Panc1 (cell line): ENCODE measurements around the gene CSRP3. TPM values are rescaled to one million over a fixed set of nuclear protein-coding genes. Genes with fewer than 3 reads are reported as not detected.

ENCODE experiments used
- ATAC-seq: fragments of 200-7000 bp; cut with Tn5 transposase; 2 replicates; pipeline ENCODE4 v1.9.1; 2020; ENCODE audit warnings: mild to moderate bottlenecking, moderate library complexity
- BruUV-seq: library from RNA; stranded (reverse); fragments of 400-500 nt; replicated peaks from 2 replicates; lab custom pipeline; 2021; lab: Mats Ljungman, UMichigan
- CTCF ChIA-PET: fragments of 300-600 bp; sonication (Branson Sonifier 250); formaldehyde crosslinking; loops from one replicate; lab custom pipeline; 2022; ENCODE audit warnings: antibody characterized with exemption; lab: Charles Lee
- POLR2A ChIA-PET: fragments of 300-600 bp; sonication (Branson Sonifier 250); formaldehyde crosslinking; loops from one replicate; lab custom pipeline; 2022; ENCODE audit warnings: antibody characterized with exemption; lab: Charles Lee
- DNase-seq: peaks from one replicate; pipeline ENCODE4 v3.0.0-alpha.2; 2010; ENCODE audit warnings: low read depth, low spot score
- H3K27ac ChIP-seq: 2 replicates; pipeline ENCODE4 v1.5.1; 2011; ENCODE audit warnings: mild to moderate bottlenecking, low read length, inconsistent platforms
- H3K27me3 ChIP-seq: fragments of 200-500 bp; sonication (Bioruptor generic); 2 replicates; pipeline ENCODE4 v1.6.0; 2014; ENCODE audit warnings: low read length, inconsistent platforms; ENCODE audit not compliant: control insufficient read depth, insufficient read depth
- H3K36me3 ChIP-seq: fragments of 200-500 bp; sonication (Bioruptor generic); 2 replicates; pipeline ENCODE4 v1.5.1; 2014; ENCODE audit warnings: inconsistent platforms, mild to moderate bottlenecking, low read length, moderate library complexity; ENCODE audit not compliant: control insufficient read depth, insufficient read depth
- H3K4me1 ChIP-seq: 2 replicates; pipeline ENCODE4 v1.5.1; 2011; ENCODE audit warnings: inconsistent platforms, mild to moderate bottlenecking, low read length, moderate library complexity; ENCODE audit not compliant: control insufficient read depth, insufficient read depth
- H3K4me3 ChIP-seq, 2 experiments: 2 replicates each; pipeline ENCODE4 v1.5.1; 2011 to 2012; ENCODE audit warnings: low read depth in 2 of 2, low read length in 2 of 2, mild to moderate bottlenecking in 2 of 2, inconsistent platforms in 1 of 2, moderate library complexity in 1 of 2
- H3K9me3 ChIP-seq: fragments of 200-500 bp; sonication (Bioruptor generic); 2 replicates; pipeline ENCODE4 v1.5.1; 2014; ENCODE audit warnings: low read depth, mild to moderate bottlenecking, inconsistent platforms, low read length, moderate library complexity; ENCODE audit not compliant: control insufficient read depth, insufficient read depth
- POLR2AphosphoS5 ChIP-seq: IDR thresholded peaks from 2 replicates; pipeline ENCODE4 v1.6.1; 2012; ENCODE audit warnings: mild to moderate bottlenecking, low read depth, low read length, moderate library complexity
- SIN3A ChIP-seq: IDR thresholded peaks from 2 replicates; pipeline ENCODE4 v1.6.1; 2012; ENCODE audit warnings: low read depth, mild to moderate bottlenecking, low read length, moderate library complexity, borderline replicate concordance; ENCODE audit not compliant: insufficient read depth
- TCF7L2 ChIP-seq: IDR thresholded peaks from 2 replicates; pipeline ENCODE4 v1.6.1; 2011; ENCODE audit warnings: mild to moderate bottlenecking, low read depth, low read length, inconsistent platforms
- in situ Hi-C: cut with HindIII; loops from 2 replicates; pipeline ENCODE4 v1.10.0; 2016; ENCODE audit warnings: low sequenced_read_pairs, low pct_unique_long_range_greater_than_20kb
- intact Hi-C: fragments of 100-400 bp; cut with micrococcal nuclease; formaldehyde crosslinking; loops from one replicate; pipeline ENCODE4 v1.10.0; 2022; ENCODE audit not compliant: unreplicated experiment
- total RNA-seq: library from RNA; stranded (reverse); gene quantifications from one replicate; pipeline ENCODE4 v1.2.1, GENCODE V29; 2021; ENCODE audit not compliant: unreplicated experiment
- TF ChIP-seq, protein P1 (sequence below), 2 experiments: IDR thresholded peaks; 2 replicates each; pipeline ENCODE4 v1.6.1; 2011 to 2012; ENCODE audit warnings: low read depth in 2 of 2, control low read depth in 1 of 2, low read length in 1 of 2, mild to moderate bottlenecking in 1 of 2, moderate library complexity in 1 of 2; ENCODE audit not compliant: insufficient read depth in 1 of 2
- TF ChIP-seq, protein P2 (sequence below): fragments of 450-650 bp; IDR thresholded peaks from 2 replicates; pipeline ENCODE4 v1.5.1; 2017; ENCODE audit warnings: mild to moderate bottlenecking

Gene CSRP3
- total RNA-seq, 1 experiment from 2014 or later: not detected

DNA sequence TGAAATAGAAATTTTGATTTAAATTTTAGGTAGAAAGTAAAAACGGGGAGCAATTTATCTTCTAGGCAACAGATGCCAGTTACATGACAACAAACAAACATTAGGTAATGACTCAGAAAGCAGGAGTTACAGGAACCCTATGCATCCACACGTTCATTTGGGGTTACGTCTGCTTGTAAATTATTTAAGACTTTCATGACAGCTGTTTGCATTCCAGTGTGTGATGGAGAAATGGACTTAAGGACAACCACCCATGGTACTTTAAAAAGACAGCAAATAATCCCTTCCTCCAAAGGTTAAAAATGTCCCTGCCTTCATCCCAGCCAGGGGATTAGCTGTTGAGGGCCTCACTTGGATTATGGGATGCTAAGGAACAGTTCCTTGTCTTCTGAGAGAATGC, 27.2 kb upstream of the CSRP3 start:
- no TSS peak for BruUV-seq
- no peak for ATAC-seq
- TF ChIP-seq, protein P1, sequence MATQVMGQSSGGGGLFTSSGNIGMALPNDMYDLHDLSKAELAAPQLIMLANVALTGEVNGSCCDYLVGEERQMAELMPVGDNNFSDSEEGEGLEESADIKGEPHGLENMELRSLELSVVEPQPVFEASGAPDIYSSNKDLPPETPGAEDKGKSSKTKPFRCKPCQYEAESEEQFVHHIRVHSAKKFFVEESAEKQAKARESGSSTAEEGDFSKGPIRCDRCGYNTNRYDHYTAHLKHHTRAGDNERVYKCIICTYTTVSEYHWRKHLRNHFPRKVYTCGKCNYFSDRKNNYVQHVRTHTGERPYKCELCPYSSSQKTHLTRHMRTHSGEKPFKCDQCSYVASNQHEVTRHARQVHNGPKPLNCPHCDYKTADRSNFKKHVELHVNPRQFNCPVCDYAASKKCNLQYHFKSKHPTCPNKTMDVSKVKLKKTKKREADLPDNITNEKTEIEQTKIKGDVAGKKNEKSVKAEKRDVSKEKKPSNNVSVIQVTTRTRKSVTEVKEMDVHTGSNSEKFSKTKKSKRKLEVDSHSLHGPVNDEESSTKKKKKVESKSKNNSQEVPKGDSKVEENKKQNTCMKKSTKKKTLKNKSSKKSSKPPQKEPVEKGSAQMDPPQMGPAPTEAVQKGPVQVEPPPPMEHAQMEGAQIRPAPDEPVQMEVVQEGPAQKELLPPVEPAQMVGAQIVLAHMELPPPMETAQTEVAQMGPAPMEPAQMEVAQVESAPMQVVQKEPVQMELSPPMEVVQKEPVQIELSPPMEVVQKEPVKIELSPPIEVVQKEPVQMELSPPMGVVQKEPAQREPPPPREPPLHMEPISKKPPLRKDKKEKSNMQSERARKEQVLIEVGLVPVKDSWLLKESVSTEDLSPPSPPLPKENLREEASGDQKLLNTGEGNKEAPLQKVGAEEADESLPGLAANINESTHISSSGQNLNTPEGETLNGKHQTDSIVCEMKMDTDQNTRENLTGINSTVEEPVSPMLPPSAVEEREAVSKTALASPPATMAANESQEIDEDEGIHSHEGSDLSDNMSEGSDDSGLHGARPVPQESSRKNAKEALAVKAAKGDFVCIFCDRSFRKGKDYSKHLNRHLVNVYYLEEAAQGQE (IDR thresholded peaks at IDR 0.05; ENCODE audit: insufficient read depth in 1 of 2, low read depth in 2 of 2, low read length in 1 of 2): no peak
- Histone ChIP-seq H3K27ac (no peak overlapping the region), H3K36me3 (peaks cover 11% of the 10 kb centered on the region), H3K9me3 (no peaks in the 10 kb centered on the region), H3K4me3 (no peak overlapping the region), H3K4me1 (no peaks in the 10 kb centered on the region), H3K27me3 (no peaks in the 10 kb centered on the region)
- ChIA-PET CTCF (no interaction called here), POLR2A (no interaction called here)
- intact Hi-C loops: no loop called here
- DNase-seq: no peak
- in situ Hi-C loops: no loop called here

DNA sequence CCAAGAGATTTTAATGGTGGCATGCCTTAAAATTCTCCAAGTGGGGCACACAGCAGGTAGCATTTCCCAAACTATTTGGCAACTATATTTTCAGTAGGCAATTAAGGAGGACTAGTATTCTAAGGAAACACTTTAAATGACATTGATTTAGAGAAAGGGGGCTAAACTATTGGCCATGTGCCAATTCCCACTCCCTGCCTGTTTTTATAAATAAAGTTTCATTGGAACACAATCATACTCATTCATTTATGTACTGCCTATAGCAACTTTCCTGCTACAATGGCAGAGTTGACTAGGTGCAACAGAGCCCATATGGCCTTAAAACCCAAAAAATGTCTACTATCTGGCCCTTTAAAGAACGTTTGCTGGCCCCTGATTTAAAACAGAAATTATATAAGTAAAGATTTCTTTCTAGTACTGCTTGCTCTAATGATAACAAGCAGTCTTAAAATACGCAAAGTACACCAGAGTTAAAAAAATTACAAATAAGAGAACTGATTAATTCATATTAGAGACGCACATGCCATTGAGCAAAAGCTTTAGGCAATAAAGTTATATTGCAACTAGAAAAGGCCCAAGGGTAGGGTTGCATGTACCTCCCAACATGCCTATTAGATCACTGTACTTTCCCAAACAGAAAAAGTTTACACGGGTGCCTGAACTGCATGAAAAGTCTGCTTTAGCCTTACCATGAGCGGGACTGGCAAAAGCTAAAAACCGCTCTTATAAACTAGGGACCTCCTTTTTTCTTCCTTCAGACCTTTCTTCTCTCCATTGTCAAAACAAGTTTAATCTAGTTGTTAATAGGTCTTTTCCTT, 24.8 kb upstream of the CSRP3 start:
- Histone ChIP-seq H3K4me3 (no peak overlapping the region), H3K27me3 (no peaks in the 10 kb centered on the region), H3K4me1 (no peaks in the 10 kb centered on the region), H3K36me3 (peaks cover 7% of the 10 kb centered on the region), H3K9me3 (no peaks in the 10 kb centered on the region), H3K27ac (no peak overlapping the region)
- TF ChIP-seq, protein P1 (IDR thresholded peaks at IDR 0.05; ENCODE audit: insufficient read depth in 1 of 2, low read depth in 2 of 2, low read length in 1 of 2): no peak
- TF ChIP-seq POLR2AphosphoS5 (no peak), SIN3A (no peak), TCF7L2 (no peak)
- TF ChIP-seq, protein P2, sequence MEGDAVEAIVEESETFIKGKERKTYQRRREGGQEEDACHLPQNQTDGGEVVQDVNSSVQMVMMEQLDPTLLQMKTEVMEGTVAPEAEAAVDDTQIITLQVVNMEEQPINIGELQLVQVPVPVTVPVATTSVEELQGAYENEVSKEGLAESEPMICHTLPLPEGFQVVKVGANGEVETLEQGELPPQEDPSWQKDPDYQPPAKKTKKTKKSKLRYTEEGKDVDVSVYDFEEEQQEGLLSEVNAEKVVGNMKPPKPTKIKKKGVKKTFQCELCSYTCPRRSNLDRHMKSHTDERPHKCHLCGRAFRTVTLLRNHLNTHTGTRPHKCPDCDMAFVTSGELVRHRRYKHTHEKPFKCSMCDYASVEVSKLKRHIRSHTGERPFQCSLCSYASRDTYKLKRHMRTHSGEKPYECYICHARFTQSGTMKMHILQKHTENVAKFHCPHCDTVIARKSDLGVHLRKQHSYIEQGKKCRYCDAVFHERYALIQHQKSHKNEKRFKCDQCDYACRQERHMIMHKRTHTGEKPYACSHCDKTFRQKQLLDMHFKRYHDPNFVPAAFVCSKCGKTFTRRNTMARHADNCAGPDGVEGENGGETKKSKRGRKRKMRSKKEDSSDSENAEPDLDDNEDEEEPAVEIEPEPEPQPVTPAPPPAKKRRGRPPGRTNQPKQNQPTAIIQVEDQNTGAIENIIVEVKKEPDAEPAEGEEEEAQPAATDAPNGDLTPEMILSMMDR: no peak
- intact Hi-C loops: no loop called here
- BruUV-seq: no TSS peak
- DNase-seq (no peak), ATAC-seq (no peak)
- in situ Hi-C loops: no loop called here
- CTCF ChIA-PET: no interaction called here
- POLR2A ChIA-PET: no interaction called here
